GM18868 (cell line): ENCODE results near the gene PAX7.

ENCODE experiments used
- ATAC-seq: cut with Tn5 transposase; IDR thresholded peaks from one replicate; pipeline ENCODE4 v1.9.1; 2021; ENCODE audit warnings: mild to moderate bottlenecking, moderate library complexity; ENCODE audit not compliant: unreplicated experiment

PAX7 gene

GRCh38 chr1:18787825-18788385 is 157.3 kb downstream of the PAX7 start:
- ATAC-seq = no peak

- ATAC-seq = no peak
Measured at GRCh38 chr1:18789246-18789645, 158.6 kb downstream of the PAX7 start.

GRCh38 chr1:18792747-18793146 is 162.1 kb downstream of the PAX7 start:
- ATAC-seq = no peak

- no peak for ATAC-seq
Measured at GRCh38 chr1:18793164-18793563, 162.5 kb downstream of the PAX7 start.

GRCh38 chr1:18794051-18794450 is 163.4 kb downstream of the PAX7 start:
- no peak for ATAC-seq

GRCh38 chr1:18794561-18794960 is 163.9 kb downstream of the PAX7 start:
- no peak for ATAC-seq

- ATAC-seq = no peak
Measured at GRCh38 chr1:18795002-18795689, 164.5 kb downstream of the PAX7 start.

GRCh38 chr1:18796950-18797349 is 166.3 kb downstream of the PAX7 start:
- no peak for ATAC-seq
